Fibroblast of villous mesenchyme (primary cell): Measurements from ENCODE around the gene JMJD1C. TPM values are rescaled to one million over a fixed set of nuclear protein-coding genes. Genes with fewer than 3 reads are reported as not detected.
A peak's percentile ranks its signal among the peaks of the same experiment; 100 is the strongest.

Source experiments
- DNase-seq: peaks from one replicate; pipeline ENCODE4 v3.0.0-alpha.2; 2010; ENCODE audit warnings: low read depth
- H3K4me3 ChIP-seq: 2 replicates; pipeline ENCODE4 v1.5.1; 2011; ENCODE audit warnings: low read depth, mild to moderate bottlenecking, low read length
- total RNA-seq: library from RNA; depleted of rRNA; stranded (reverse); fragments of >200 nt; gene quantifications from 2 replicates; pipeline ENCODE4 v1.2.3, GENCODE V29; 2012
- TF ChIP-seq, protein P1 (sequence below): IDR thresholded peaks from 2 replicates; pipeline ENCODE4 v1.5.1; 2012; ENCODE audit warnings: low read depth, mild to moderate bottlenecking, low read length; ENCODE audit not compliant: insufficient read depth

JMJD1C gene
- total RNA-seq, 1 donor, result 98.4 TPM

- no peak for DNase-seq
- TF ChIP-seq, protein P1, sequence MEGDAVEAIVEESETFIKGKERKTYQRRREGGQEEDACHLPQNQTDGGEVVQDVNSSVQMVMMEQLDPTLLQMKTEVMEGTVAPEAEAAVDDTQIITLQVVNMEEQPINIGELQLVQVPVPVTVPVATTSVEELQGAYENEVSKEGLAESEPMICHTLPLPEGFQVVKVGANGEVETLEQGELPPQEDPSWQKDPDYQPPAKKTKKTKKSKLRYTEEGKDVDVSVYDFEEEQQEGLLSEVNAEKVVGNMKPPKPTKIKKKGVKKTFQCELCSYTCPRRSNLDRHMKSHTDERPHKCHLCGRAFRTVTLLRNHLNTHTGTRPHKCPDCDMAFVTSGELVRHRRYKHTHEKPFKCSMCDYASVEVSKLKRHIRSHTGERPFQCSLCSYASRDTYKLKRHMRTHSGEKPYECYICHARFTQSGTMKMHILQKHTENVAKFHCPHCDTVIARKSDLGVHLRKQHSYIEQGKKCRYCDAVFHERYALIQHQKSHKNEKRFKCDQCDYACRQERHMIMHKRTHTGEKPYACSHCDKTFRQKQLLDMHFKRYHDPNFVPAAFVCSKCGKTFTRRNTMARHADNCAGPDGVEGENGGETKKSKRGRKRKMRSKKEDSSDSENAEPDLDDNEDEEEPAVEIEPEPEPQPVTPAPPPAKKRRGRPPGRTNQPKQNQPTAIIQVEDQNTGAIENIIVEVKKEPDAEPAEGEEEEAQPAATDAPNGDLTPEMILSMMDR, result no peak
- H3K4me3 ChIP-seq, result no peak overlapping the region
Measured at GRCh38 chr10:63140077-63140476, 325.7 kb downstream of the JMJD1C start.

DNA sequence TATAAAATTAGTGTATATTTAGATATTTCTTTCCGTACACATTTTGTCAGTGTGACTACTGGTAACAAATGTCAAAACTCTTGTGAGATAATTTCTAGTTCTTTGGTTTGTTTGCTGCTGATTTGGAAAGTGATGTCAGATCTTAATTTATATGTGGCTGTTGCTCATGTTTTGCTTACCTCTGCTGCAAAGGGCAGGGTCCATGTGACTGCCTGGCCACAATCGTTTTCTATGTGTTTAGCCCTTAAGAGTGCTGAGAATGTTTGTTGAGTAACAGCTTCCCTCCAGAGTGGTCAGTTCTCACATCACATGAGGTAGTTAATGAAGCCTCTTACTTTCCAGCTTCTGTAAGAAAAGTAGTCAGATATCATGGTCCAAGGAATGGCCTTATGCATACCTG is 328.5 kb downstream of the JMJD1C start:
- TF ChIP-seq, protein P1, result no peak
- DNase-seq, result peak; percentile 94
- H3K4me3 ChIP-seq, result no peak overlapping the region

- TF ChIP-seq, protein P1, result no peak
- H3K4me3 ChIP-seq, result peak overlapping the region; percentile 65
- peak; percentile 64 for DNase-seq
Measured at GRCh38 chr10:63133821-63134557, 331.8 kb downstream of the JMJD1C start.

DNA sequence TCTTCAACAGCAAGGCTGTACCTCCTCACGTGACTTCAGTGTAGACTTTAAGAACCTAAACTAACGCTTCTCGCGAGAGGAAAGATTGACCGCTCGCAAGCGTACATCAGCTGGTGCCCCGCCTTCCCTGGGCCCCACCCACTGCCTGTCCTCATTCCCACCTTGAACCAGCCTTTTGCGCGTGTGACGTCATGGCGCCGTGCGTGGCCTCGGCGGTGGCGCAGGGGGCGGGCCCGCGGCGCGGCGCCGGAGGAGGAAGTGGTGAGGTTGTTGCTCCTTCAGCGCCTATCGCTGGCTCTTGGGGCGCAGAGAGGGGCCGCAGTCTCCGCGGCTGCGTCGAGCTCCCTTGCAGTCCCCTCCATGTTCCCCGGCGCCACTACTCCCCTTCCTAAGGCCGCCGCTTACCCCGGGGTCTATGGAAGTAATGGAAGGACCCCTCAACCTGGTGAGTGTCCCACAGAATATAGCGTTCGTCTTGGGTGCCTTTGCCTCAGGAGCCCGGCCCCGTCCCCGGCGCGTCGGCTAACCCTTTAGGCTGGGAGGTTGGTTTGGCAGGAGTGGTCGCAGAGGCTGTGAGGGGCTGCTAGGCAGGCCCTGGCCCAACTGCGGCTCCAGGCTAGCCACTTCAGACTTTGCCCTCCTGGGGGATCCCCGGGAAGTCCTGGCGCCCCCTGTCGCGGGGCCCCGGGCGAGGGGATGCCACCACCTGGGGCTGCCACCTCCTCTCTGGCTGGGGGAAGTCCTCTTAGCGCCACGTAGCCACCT is 332.5 kb downstream of the JMJD1C start, which contains the start of gene NRBF2:
NRBF2 (plus strand) TSS at position 273 of the 765 bp plus-strand sequence; CDS start at position 416, 143 bp downstream.
- TF ChIP-seq, protein P1, result peak; percentile 27
- peak within 1 kb of the TSS; percentile 65 for H3K4me3 ChIP-seq
- DNase-seq, result peak; percentile 99

DNA sequence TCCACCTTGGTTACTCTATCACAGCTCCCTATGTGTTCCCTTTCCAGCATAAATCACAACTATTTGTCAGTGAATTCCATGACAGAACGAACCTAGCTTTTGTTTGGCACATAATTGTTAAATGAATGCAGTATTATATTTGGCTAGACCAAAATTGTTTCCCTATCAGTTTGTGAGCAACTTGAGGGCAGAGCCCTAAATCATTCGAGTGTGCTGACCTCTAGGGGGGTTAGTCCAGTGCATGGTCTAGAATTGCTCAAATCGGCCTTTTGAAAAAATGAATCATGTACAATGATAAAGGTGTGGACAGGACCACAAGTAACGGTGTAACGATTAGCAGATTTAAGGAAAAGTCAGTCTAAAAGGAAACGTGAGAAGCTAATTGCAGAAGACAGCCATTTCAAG is 333.1 kb downstream of the JMJD1C start:
- TF ChIP-seq, protein P1, result no peak
- peak overlapping the region; percentile 31 for H3K4me3 ChIP-seq
- DNase-seq, result no peak

DNA sequence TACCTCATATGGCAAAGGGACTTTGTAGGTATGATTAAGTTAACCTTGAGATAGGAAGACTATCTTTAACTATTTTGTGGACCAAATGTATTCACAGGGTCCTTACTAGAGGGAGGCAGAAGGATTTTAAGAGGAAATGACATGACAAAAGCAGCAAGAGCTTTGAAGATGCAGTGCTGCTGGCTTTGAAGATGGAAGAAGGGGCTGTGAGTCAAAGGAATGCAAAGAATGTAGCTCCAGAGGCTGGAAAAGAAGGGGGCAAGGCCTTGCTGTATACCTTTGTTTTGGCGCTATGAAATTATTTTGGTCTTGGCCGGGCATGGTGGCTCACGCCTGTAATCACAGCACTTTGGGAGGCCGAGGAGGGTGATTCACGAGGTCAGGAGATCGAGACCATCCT is 335.9 kb downstream of the JMJD1C start:
- TF ChIP-seq, protein P1, result no peak
- no peak overlapping the region for H3K4me3 ChIP-seq
- DNase-seq, result no peak
